ENCODE measurements around the gene ZNF691. TPM values are rescaled to one million over a fixed set of nuclear protein-coding genes. Genes with fewer than 3 reads are reported as not detected.

The ZNF691 gene
- total and polyA plus RNA-seq, 3 donors from 2014 or later: 12.9 to 17.3 (median 16.7) TPM

DNA sequence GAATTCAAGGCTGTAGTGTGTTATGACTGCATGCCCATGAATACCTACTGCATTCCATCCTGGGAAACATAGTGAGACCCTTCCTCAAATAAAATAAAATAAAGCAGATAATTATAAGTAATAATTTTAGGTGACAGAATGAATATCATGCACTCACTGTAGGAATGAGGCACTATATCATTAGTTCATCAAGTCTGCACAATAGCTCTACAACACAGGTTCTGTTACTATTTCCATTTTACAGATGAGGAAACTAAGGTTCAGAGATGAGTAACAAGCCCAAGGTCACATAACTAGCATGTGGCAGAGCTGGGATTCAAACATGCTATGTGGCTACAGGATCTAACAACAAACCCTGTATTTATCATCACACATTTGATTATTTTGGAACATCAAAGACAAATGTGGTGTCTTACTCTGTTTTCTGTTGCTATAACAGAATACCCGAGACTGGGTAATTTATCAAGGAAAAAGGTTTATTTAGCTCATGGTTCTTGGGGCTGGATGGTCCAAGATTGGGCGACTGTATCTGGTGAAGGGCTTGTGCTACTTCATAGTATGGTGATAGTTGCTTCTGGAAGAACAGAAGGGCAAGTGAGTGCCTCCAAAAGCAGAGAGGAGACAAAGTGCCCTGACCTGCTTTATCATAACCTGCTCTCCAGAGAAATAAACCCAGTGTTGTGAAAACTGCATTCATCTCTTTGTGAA lies 4.8 kb upstream of the ZNF691 start:
- Histone ChIP-seq H3K36me3 (ENCODE audit: low read depth, missing control alignments) (no peaks in the 10 kb centered on the region), H3K27ac (no peak overlapping the region), H3K9me3 (no peaks in the 10 kb centered on the region), H3K27me3 (no peaks in the 10 kb centered on the region), H3K4me1 (peaks cover 6% of the 10 kb centered on the region), H3K4me3 (no peak overlapping the region)
- TF ChIP-seq, protein P1, sequence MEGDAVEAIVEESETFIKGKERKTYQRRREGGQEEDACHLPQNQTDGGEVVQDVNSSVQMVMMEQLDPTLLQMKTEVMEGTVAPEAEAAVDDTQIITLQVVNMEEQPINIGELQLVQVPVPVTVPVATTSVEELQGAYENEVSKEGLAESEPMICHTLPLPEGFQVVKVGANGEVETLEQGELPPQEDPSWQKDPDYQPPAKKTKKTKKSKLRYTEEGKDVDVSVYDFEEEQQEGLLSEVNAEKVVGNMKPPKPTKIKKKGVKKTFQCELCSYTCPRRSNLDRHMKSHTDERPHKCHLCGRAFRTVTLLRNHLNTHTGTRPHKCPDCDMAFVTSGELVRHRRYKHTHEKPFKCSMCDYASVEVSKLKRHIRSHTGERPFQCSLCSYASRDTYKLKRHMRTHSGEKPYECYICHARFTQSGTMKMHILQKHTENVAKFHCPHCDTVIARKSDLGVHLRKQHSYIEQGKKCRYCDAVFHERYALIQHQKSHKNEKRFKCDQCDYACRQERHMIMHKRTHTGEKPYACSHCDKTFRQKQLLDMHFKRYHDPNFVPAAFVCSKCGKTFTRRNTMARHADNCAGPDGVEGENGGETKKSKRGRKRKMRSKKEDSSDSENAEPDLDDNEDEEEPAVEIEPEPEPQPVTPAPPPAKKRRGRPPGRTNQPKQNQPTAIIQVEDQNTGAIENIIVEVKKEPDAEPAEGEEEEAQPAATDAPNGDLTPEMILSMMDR (IDR thresholded peaks at IDR 0.05): no peak
- TF ChIP-seq POLR2A (IDR thresholded peaks at IDR 0.05): no peak
- DNase-seq: no peak
- intact Hi-C loops (cut with DNase I; ENCODE audit: low total_unique reads): no loop called here
- WGBS, 2 donors: 91 to 94% methylated on average over 2 of the region's 2 CpGs

DNA sequence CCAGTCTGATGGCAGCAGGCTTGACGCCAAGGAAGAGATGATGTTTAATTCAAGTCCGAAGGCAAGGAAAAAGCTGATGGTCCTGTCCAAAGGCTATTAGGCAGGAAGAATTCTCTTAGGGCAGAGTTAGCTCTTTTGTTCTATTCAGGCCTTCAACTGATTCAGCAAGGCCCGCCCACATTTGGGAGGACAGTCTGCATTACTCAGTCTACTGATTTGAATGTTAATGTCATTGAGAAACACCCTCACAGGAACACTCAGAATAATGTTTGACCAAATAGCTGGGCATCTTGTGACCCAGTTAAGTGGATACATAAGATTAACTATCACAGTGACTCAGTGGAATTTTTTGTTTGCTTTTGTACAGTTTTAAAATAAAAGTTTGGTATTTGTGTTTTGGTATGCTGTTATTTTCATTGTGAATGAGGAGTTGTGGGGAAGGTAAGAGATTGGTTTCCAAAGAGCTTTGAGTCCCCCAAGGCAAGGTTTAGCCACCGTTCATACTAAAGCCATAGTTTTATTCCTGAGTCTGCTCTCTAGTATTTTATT lies 1.7 kb upstream of the ZNF691 start:
- no peaks in the 10 kb centered on the region for H3K36me3 ChIP-seq (ENCODE audit: low read depth, missing control alignments)
- TF ChIP-seq, protein P1 (IDR thresholded peaks at IDR 0.05): no peak
- no peak for TF ChIP-seq POLR2A (IDR thresholded peaks at IDR 0.05)
- WGBS, 2 donors: 91 to 95% methylated on average over 4 of the region's 4 CpGs
- H3K9me3 ChIP-seq: no peaks in the 10 kb centered on the region
- H3K27me3 ChIP-seq: no peaks in the 10 kb centered on the region
- no peak for DNase-seq
- H3K4me1 ChIP-seq: peaks cover 9% of the 10 kb centered on the region
- H3K4me3 ChIP-seq: no peak overlapping the region
- H3K27ac ChIP-seq: no peak overlapping the region
- intact Hi-C loops (cut with DNase I; ENCODE audit: low total_unique reads): no loop called here

DNA sequence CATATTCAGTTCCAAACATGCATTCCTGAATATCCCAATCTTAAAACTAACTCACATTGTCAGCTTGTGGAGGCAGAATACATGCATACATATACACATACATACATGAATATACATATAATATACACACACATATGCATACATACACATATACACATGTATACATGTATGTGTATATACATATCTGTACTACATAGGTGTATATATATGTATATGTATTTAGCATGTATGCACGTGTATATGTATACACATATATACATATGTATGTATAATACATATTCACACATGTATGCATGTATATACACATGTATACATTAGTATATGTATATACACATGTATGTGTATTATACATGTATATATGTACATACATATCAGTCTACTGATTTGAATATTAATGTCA lies 1.2 kb upstream of the ZNF691 start:
- H3K36me3 ChIP-seq (ENCODE audit: low read depth, missing control alignments): no peaks in the 10 kb centered on the region
- no peaks in the 10 kb centered on the region for H3K27me3 ChIP-seq
- H3K27ac ChIP-seq: no peak overlapping the region
- 51 to 63% methylated on average over 1 of the region's 1 CpG for WGBS, 2 donors
- peaks cover 9% of the 10 kb centered on the region for H3K4me1 ChIP-seq
- TF ChIP-seq POLR2A (IDR thresholded peaks at IDR 0.05): no peak
- TF ChIP-seq, protein P1 (IDR thresholded peaks at IDR 0.05): no peak
- DNase-seq: no peak
- intact Hi-C loops (cut with DNase I; ENCODE audit: low total_unique reads): no loop called here
- no peak overlapping the region for H3K4me3 ChIP-seq
- no peaks in the 10 kb centered on the region for H3K9me3 ChIP-seq

DNA sequence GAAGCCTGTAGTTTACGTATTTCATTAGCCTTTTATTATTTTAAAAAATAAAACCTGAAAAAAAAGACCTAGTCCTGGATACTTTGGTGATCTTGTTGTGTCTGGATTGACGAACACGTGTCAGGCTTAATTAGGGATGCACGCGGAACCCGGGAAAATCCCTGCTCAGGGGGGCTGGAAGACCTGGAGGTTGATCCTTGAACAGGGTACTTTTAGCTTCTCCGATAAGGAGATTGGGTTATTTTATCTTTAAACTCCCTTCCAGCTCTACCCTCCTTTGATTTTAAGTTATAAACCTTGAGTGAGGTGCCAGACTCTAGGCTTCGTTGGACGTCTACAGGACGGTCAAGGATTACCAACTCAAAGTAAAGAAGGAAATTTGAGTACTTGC lies 552 bp upstream of the ZNF691 start:
- intact Hi-C loops (cut with DNase I; ENCODE audit: low total_unique reads): no loop called here
- no peak for DNase-seq
- H3K4me1 ChIP-seq: peaks cover 9% of the 10 kb centered on the region
- no peaks in the 10 kb centered on the region for H3K36me3 ChIP-seq (ENCODE audit: low read depth, missing control alignments)
- H3K4me3 ChIP-seq: peak overlapping the region; percentile 85 to 89
- H3K27me3 ChIP-seq: no peaks in the 10 kb centered on the region
- TF ChIP-seq, protein P1 (IDR thresholded peaks at IDR 0.05): no peak
- TF ChIP-seq POLR2A (IDR thresholded peaks at IDR 0.05): no peak
- H3K27ac ChIP-seq: no peak overlapping the region
- H3K9me3 ChIP-seq: no peaks in the 10 kb centered on the region
- WGBS, 2 donors: 5 to 8% methylated on average over 10 of the region's 10 CpGs

All from testis (tissue), 3 donors.